A673 (cell line): Measurements from ENCODE around the gene MYPN.

Source experiments
- CTCF ChIP-seq: fragments of 300-800, 200-600 bp; sonication (generic); conservative IDR thresholded peaks from 2 replicates; pipeline ENCODE4 v1.5.1; 2017; ENCODE audit warnings: low read depth, mild to moderate bottlenecking, antibody characterized with exemption, low read length, moderate library complexity, mixed read lengths
- EZH2 ChIP-seq: fragments of 200-600 bp; sonication (generic); IDR thresholded peaks from 2 replicates; pipeline ENCODE4 v1.6.1; 2017; ENCODE audit warnings: borderline replicate concordance, low read depth, mild to moderate bottlenecking, mixed read lengths, antibody characterized with exemption, low read length; ENCODE audit not compliant: poor library complexity, severe bottlenecking

GRCh38 chr10:68184546-68184945 lies 75.3 kb downstream of the MYPN start:
- TF ChIP-seq CTCF = no peak
- no peak for TF ChIP-seq EZH2
